ENCODE data around the gene PWWP2B. TPM values are rescaled to one million over a fixed set of nuclear protein-coding genes. Genes with fewer than 3 reads are reported as not detected.

The PWWP2B gene
- total and polyA plus RNA-seq, 2 of the 13 experiments (the other 11 are each of a cell fraction or from before 2014, with no cell fraction given): 2.3 to 4.7 TPM

- TF ChIP-seq ZBTB38 (CRISPR knock-in tag; IDR thresholded peaks at IDR 0.05) (peak; percentile 75; the same call in 1 of the 2 replicates), ZNF121 (CRISPR knock-in tag; IDR thresholded peaks at IDR 0.05) (peak; percentile 81), GTF2F1 (IDR thresholded peaks at IDR 0.05; ENCODE audit: low read length) (no peak), ZNF224 (CRISPR knock-in tag; IDR thresholded peaks at IDR 0.05) (no peak), HHEX (CRISPR knock-in tag; IDR thresholded peaks at IDR 0.05) (no peak), HNF4A (CRISPR knock-in tag; IDR thresholded peaks at IDR 0.05) (peak; percentile 21; the same call in 1 of the 2 replicates), ZFX (CRISPR knock-in tag; IDR thresholded peaks at IDR 0.05; ENCODE audit: low read depth) (peak; percentile 48), ZNF724P (CRISPR knock-in tag; IDR thresholded peaks at IDR 0.05; ENCODE audit: borderline replicate concordance) (no peak), FOXO4 (CRISPR knock-in tag; conservative IDR thresholded peaks at IDR 0.05) (no peak), CREM (IDR thresholded peaks at IDR 0.05) (no peak), CREM (CRISPR knock-in tag; IDR thresholded peaks at IDR 0.05) (no peak), ZNF512B (CRISPR knock-in tag; IDR thresholded peaks at IDR 0.05; ENCODE audit: borderline replicate concordance) (no peak), ZNF770 (CRISPR knock-in tag; IDR thresholded peaks at IDR 0.05) (peak; percentile 84)
- TF ChIP-seq, protein P1, sequence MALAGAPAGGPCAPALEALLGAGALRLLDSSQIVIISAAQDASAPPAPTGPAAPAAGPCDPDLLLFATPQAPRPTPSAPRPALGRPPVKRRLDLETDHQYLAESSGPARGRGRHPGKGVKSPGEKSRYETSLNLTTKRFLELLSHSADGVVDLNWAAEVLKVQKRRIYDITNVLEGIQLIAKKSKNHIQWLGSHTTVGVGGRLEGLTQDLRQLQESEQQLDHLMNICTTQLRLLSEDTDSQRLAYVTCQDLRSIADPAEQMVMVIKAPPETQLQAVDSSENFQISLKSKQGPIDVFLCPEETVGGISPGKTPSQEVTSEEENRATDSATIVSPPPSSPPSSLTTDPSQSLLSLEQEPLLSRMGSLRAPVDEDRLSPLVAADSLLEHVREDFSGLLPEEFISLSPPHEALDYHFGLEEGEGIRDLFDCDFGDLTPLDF (CRISPR knock-in tag; IDR thresholded peaks at IDR 0.05): 0 out of 2 replicates have a peak, but pooled peaks have one; percentile 30
- TF ChIP-seq, protein P2, sequence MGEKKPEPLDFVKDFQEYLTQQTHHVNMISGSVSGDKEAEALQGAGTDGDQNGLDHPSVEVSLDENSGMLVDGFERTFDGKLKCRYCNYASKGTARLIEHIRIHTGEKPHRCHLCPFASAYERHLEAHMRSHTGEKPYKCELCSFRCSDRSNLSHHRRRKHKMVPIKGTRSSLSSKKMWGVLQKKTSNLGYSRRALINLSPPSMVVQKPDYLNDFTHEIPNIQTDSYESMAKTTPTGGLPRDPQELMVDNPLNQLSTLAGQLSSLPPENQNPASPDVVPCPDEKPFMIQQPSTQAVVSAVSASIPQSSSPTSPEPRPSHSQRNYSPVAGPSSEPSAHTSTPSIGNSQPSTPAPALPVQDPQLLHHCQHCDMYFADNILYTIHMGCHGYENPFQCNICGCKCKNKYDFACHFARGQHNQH (CRISPR knock-in tag; IDR thresholded peaks at IDR 0.05): no peak
Measured at GRCh38 chr10:132454296-132455198, 57.5 kb downstream of the PWWP2B start (continued).
